Right lobe of liver (tissue), 4 donors: Measurements from ENCODE around the gene PRRC2C.

ENCODE experiments used
- POLR2A ChIP-seq: fragments of 450-650 bp; IDR thresholded peaks from one replicate; pipeline ENCODE4 v1.6.1; 2017; ENCODE audit warnings: antibody characterized with exemption, mild to moderate bottlenecking
- TF ChIP-seq, protein P1 (sequence below), 4 donors: fragments of 200-600 bp in 3 of 4; fragments of 450-650 bp in 1 of 4; IDR thresholded peaks; one replicate each; pipeline versions ENCODE4 v1.5.1 to v1.8.0; 2016 to 2022; ENCODE audit warnings: antibody characterized with exemption in 4 of 4, mild to moderate bottlenecking in 2 of 4
- donor health status: DM: no; HTN: no; CAD: no.
- donor health status: DM: no; HTN: no; CAD: no.
- donor health status: DM: no; HTN: yes; CAD: no.

DNA sequence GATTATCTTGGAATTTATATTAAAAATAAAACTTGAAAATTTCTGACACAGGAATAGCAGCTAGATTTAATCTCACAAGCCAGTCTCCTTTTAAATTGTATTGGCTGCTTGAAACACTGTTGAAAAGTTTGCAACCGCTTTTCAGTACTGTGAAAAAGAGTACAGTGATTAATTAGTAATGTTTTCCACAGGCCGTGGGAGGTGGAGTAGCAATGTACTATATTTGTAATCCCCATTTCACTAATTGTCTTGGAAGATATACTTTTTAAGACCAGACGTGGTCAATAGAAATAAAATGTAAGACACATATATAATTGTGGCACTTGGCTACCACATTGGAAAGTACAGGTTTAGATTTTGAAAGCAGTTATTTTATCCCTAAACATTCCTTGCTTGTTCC is 95.9 kb downstream of the PRRC2C start:
- TF ChIP-seq, protein P1, sequence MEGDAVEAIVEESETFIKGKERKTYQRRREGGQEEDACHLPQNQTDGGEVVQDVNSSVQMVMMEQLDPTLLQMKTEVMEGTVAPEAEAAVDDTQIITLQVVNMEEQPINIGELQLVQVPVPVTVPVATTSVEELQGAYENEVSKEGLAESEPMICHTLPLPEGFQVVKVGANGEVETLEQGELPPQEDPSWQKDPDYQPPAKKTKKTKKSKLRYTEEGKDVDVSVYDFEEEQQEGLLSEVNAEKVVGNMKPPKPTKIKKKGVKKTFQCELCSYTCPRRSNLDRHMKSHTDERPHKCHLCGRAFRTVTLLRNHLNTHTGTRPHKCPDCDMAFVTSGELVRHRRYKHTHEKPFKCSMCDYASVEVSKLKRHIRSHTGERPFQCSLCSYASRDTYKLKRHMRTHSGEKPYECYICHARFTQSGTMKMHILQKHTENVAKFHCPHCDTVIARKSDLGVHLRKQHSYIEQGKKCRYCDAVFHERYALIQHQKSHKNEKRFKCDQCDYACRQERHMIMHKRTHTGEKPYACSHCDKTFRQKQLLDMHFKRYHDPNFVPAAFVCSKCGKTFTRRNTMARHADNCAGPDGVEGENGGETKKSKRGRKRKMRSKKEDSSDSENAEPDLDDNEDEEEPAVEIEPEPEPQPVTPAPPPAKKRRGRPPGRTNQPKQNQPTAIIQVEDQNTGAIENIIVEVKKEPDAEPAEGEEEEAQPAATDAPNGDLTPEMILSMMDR (IDR thresholded peaks at IDR 0.05): no peak
- TF ChIP-seq POLR2A: no peak
